Left renal pelvis (tissue), 4 donors: ENCODE measurements around the gene PRDX6. TPM values are rescaled to one million over a fixed set of nuclear protein-coding genes. Genes with fewer than 3 reads are reported as not detected.

Experiments used
- polyA plus RNA-seq, 4 donors: library from polyadenylated mRNA; unstranded; fragments of 120-200 nt; gene quantifications; one replicate each; pipeline ENCODE4 v1.2.1, GENCODE V29; 2013; ENCODE audit not compliant: insufficient read length in 4 of 4

PRDX6 gene
- polyA plus RNA-seq, 4 donors: 189 to 372 (median 330) TPM

Other genes with a start within 250 kb of the PRDX6 start
- under 1 TPM in 3 of 4 donors, not detected in 1; 0.03 to 0.15 (median 0.09) TPM for gene SLC9C2, start 125.7 kb downstream of the PRDX6 start, polyA plus RNA-seq
- not detected for gene TEX50, start 158.0 kb downstream of the PRDX6 start, polyA plus RNA-seq
- gene ANKRD45, start 192.5 kb downstream of the PRDX6 start, polyA plus RNA-seq: 1 to 10 TPM; 1.4 to 7.6 (median 4.7) TPM
- gene KLHL20, start 237.6 kb downstream of the PRDX6 start, polyA plus RNA-seq: 10 to 100 TPM; 22.0 to 32.7 (median 23.7) TPM